Hematopoietic multipotent progenitor cell treated with erythropoietin and hydrocortisone succinate and interleukin-3 and kit ligand, for 4 days (in vitro differentiated cells): ENCODE data around the gene BDH1.
"Not testable (repeated sequence)": the region's sequence is repeated elsewhere in the genome, so short reads cannot be mapped to it uniquely, and the experiment has no call there.

ENCODE experiments used
- DNase-seq: peaks from one replicate; pipeline ENCODE4 v3.0.0-alpha.2; 2015

The BDH1 gene, protein sequence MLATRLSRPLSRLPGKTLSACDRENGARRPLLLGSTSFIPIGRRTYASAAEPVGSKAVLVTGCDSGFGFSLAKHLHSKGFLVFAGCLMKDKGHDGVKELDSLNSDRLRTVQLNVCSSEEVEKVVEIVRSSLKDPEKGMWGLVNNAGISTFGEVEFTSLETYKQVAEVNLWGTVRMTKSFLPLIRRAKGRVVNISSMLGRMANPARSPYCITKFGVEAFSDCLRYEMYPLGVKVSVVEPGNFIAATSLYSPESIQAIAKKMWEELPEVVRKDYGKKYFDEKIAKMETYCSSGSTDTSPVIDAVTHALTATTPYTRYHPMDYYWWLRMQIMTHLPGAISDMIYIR

GRCh38 chr3:197555281-197556261, at the start of gene BDH1:
BDH1 (minus strand) TSS chr3:197555968; CDS start chr3:197546443, 9,525 bp downstream.
- DNase-seq: peak; percentile 86

DNA sequence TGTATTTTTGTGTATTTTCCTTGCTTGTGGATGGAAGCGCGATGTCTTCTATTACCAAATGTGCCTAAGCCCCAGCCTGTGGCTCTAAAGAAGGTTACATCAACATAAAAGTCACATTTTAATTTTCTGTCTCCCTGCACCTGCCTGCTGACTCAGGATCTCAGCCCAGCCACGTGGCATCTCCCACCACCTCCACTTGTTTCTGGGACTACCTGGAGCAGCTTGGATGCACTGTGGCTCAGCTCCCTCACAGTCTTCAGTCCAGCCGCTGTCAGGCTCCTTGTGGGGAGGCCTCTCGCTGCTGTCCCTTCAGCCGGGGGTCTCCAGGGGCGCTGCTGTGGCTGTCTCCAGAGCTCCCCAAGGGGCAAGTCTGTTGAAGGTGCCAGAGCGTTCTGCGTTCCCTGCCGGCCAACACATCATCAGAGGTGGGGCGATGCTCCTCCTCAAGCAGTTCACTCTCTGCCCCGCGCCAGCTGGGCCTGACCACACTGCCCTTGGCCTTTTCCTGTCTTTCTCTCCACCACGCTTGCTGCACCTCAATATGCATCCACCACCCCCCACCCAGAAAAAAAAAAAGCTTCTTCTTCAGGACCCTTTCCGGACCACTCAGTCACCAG, 47.7 kb upstream of the BDH1 start:
- DNase-seq: no peak

DNA sequence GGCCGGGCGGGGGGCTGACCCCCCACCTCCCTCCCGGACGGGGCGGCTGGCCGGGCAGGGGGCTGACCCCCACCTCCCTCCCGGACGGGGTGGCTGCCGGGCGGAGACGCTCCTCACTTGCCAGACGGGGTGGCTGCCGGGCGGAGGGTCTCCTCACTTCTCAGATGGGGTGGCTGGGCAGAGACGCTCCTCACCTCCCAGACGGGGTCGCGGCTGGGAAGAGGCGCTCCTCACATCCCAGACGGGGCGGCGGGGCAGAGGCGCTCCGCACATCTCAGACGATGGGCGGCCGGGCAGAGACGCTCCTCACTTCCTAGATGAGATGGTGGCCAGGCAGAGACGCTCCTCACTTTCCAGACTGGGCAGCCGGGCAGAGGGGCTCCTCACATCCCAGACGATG, 46.6 kb upstream of the BDH1 start:
- DNase-seq: not testable (repeated sequence)

DNA sequence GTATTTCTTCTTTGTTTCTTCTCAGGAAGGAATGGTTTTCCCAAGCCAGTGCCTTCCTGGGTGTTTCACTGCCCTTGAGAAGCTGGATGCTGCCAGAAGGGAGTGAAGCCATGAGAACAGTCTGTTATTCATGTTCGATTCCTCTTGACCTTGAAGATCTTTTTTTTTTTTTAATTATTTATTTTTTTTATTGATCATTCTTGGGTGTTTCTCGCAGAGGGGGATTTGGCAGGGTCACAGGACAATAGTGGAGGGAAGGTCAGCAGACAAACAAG, 45.7 kb upstream of the BDH1 start:
- not testable (repeated sequence) for DNase-seq

GRCh38 chr3:197600796-197601565, 45.2 kb upstream of the BDH1 start:
- DNase-seq: no peak

- DNase-seq: peak; percentile 90
Observed at GRCh38 chr3:197599089-197599765, 43.5 kb upstream of the BDH1 start.

- no peak for DNase-seq
Observed at GRCh38 chr3:197598404-197598980, 42.7 kb upstream of the BDH1 start.

DNA sequence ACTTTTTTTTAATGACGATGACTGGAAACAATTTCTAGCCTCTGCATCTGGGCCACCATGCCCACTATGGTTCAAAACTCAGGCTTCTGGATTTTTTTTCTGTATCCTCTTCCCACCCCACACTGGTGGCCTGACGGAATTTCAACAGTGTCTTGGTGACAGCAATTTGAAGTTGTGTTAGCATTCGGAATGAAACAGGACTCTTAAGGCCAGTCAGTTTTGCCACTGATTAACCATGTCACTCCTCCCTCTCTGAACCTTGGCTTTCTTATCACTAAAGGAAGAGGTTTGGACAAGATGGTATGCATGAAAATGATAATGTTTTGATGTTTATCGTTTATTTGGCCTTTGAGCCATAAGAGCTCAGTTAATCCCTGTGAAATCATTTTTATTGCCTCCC, 41.6 kb upstream of the BDH1 start:
- DNase-seq: peak; percentile 38

GRCh38 chr3:197595470-197596185, 39.9 kb upstream of the BDH1 start:
- no peak for DNase-seq

DNA sequence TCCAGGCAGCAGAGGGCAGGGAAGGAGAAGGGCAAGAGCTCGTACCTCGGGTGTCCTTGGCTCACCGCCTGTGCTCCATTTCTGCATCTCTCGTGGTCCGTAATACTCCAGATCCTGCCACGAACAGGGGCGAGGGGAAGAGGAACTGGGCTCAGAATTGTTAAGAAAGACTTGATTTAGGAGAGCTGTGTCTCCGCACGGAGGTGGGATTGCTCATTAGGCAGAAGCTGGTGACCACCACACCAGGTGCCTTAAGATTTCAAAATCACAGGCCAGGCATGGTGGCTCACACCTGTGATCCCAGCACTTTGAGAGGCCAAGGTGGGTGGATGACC, 37.2 kb upstream of the BDH1 start:
- DNase-seq: peak; percentile 72

DNA sequence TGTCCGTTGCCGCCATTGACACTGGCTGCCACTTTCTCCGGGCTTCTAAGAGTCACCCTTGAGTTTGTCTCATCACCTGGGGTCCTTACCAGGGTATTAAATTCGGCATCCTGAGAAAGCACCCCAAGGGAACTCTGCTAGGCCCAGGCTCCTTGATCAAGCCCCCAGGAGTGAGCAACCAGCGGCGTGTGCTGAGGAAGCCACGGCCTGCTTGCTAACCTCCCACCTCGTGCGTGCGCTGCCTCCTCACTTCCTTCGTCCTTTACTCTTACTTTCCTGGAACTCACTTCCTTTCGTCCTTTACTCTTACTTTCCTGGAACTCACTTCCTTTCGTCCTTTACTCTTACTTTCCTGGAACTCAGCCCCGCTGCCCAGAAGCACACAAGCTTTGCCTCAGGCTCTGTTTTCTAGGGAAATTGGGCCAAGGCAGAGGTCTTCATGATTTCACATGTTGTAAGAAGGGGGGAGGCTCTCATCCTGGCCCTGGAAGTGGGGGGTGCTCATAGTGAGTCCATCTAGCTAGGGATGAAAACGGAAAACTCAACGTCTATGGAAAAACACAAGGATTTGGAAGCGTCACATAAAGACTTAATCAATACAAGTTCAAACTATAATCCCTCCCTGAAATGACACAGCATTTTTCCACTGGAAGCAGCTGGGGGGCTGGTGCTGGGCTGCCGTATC, 36.7 kb upstream of the BDH1 start:
- DNase-seq: peak; percentile 27

DNA sequence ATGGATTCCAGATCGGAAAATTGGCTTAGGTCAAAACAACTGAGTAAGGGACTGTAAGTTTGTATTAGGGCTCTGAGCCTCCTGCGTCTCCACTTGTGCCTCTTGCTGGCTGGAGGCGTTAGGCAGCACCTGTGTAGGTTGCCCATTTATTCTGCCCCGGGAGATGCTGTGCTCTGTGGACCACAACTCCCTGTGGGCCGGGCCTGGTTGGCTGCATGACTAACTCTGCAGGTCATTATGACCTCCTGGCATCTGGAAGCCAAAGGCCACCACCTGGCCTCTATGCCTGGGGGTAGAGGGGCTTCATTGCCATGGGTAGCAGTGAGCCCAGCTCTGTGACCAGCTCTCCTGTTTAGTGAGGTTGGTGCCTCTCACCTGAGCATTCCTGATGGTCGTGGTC, 36.0 kb upstream of the BDH1 start:
- DNase-seq: no peak

DNA sequence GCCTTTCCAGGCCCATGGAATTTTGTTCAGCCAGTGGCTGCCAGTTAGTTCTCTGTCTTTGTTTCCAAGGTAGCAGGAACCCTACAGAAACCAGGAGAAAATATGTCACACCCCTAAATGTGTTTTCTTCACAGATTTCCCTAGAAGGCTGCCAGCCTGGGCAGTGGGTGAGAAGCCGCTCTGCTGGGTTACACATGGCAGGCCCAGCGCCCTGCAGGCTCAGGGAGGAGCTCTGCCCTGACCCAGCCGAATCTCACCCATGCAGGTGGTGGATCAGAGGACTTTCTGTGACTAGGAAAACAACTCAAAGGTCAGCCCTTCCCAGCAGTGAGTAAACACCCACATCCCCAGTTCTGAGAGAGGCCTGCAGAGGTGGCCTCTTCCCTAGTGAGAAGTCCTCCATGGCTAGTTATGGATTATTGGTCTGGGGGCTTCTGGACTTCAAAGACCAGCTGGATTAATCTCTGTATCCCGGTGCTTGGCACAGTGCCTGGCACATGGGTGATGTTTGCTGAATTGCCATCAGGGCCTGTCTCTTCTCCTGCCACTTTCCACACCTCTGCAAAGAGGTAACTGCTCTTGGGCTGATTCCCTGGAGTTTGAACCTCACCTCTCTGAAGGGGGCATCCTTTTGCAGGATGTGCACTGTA, 34.7 kb upstream of the BDH1 start:
- no peak for DNase-seq

DNA sequence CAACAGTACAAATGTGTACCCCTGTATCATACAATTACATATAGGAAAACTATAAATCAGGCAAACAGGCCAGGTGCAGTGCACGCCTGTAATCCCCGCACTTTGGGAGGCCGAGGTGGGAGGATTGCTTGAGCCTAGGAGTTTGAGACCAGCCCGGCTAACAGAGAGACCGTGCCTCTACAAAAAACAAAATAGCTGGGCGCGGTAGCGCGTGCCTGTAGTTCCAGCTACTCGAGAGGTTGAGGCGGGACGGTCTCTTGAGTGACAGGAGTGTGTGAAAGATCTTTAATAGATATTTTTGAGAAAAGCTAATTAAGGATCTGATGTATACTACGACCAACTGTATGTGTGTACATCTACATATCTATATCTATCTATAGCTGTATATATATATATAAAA, 33.8 kb upstream of the BDH1 start:
- DNase-seq: no peak

GRCh38 chr3:197586768-197587167, 31.0 kb upstream of the BDH1 start:
- DNase-seq: not testable (repeated sequence)

DNA sequence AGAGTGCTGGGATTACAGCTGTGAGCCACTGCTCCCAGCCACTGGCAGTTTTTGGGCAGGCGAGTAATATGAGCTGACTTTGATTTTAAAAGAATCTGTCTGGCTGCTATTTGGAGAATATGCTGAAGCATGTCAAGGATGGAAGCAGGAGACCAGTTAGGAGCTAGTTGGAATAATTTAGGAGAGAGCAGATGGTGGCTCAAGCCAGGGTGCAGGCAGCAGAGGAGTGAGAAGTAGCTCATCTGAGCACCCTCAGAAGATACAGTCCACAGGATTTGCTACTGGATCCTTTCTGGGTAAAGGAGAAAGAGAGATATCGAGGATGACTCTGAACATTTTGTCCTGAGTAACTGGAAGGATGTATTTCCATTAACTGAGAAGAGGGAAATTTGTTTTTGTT, 30.4 kb upstream of the BDH1 start:
- DNase-seq: no peak

DNA sequence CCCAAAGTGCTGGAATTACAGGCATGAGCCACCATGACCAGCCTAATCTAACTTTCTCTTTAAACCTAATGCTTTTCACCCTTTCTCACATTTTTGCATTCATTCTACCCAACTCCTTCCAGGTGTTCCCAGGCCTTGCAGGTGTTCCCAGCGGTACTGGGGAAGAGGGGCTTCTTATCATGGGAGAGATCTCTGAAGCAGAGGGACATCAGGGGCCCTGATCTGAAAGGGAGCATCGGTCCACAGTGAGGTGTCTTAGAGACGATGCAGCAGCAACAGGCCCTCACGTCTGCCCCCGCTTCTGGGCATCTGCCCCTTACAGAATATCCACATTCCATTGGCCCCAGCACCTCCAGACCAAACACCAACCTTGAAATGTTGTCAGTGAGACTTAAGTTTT, 29.0 kb upstream of the BDH1 start:
- no peak for DNase-seq

DNA sequence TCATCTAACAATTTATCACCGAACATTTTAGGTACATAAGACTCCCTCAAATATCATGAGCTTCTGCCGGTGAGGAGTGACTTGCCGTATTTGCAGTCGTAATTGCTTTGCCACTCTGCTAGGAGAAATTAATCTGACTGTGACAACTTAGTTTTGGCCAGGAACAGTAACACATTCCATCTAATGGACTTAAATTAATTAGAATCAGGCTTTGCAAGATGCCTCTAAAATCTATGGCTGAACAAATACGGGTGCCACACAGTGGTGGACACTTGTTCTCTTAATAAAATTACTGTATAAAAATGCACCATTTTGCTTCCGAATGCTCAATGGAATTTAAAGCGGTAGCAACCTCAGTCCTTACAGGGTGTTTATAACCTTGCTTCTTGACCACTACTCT, 27.6 kb upstream of the BDH1 start:
- no peak for DNase-seq

GRCh38 chr3:197580253-197580691, 24.5 kb upstream of the BDH1 start:
- DNase-seq: no peak

DNA sequence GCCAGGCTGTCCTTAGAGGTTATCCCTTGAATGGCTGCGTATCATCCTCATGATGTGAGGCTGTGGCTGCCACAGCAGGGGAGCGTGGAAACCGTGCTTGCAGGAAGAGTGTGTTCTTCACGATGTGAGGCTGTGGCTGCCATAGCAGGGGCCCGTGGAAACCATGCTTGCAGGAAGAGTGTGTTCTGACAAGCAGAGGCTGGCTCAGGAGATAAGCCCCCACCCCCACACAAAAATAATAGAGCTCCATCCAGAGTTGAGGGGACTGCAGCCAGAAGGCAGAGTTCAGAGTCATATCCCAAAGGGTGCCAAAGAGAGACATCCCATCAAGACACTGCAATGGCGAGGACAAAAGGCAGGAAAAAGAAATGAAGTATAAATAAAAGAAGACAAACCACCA, 22.6 kb upstream of the BDH1 start:
- DNase-seq: peak; percentile 46
